Activated effector memory CD4-positive, alpha-beta T cell treated with anti-CD3 and anti-CD28 coated beads, Interleukin-2, amount 50 U/mL, for 16 hours (primary cell): ENCODE data around the gene FAM83G.
A peak's percentile ranks its signal among the peaks of the same experiment; 100 is the strongest.
"Not testable (repeated sequence)": the region's sequence is repeated elsewhere in the genome, so short reads cannot be mapped to it uniquely, and the experiment has no call there.

ENCODE experiments used
- DNase-seq: peaks from one replicate; pipeline ENCODE4 v3.0.0-alpha.2; 2020

The FAM83G gene

GRCh38 chr17:18950944-18951905 lies 53.3 kb downstream of the FAM83G start:
- DNase-seq = no peak

GRCh38 chr17:18950346-18950745 lies 54.2 kb downstream of the FAM83G start:
- DNase-seq = no peak

GRCh38 chr17:18949566-18949965 lies 55.0 kb downstream of the FAM83G start:
- DNase-seq = no peak

DNA sequence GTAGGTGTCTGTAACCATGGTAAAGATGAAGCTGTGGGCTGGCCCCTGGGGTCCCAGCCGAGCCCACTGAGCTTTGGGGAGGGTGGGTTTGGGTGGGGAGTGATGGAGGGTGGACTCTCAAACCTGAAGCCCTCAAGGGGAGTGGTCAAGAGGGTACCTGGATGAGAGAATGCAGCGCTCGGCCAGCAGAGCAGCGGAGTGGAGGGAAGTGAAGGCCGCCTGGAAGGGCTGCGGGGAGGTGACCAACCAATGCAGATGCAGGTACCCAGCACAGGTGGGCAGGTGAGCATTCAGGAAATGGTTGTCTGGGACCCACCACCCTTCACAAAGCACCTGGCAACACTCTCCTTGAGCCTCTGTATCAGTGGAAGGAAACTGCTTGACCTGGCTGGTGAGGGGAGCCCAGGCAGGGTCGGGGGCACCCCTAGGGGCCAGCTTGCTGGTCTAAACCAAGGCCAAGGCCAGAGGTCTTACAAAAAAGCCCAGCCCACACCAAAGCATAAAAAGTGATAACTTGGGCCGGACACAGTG lies 56.0 kb downstream of the FAM83G start:
- no peak for DNase-seq

DNA sequence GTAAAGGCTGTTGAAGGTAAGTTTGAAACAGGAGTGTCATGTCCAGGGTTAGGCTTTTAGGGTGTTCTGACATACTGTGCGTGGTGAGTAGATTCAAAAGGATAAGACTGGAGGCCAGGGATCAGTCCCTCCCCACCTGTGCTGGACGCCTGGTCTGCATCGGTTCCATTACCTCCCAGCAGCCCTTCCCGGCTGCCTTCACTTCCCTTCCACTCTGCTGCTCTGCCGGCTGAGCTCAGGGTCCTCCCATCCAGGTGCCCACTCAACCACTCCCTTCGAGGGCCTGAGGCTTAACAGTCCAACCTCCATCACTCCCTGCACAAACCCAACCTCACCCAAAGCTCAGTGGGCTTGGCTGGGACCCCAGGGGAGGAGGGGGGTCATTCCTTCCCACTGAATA lies 56.7 kb downstream of the FAM83G start:
- DNase-seq = no peak

DNA sequence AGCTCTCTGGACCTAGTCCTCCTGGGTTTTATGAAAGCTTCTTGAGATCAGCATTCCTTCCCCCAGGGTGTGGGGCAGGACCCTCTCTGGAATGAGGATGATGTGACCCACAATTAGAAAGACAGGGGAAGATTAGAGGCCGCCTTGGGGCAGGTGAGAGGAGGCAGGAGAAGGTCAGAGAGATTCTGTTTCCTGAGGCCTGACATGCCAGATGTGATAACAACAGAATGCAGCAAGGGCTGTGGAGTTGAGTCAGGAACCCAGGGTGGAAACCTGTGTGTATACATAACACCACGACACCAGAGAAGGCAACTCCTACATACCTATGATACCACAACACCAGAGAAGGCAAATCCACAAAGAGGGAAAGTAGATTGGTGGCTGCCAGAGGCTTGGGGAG lies 58.0 kb downstream of the FAM83G start:
- DNase-seq = no peak

- peak; percentile 13 for DNase-seq
Observed at GRCh38 chr17:18944646-18945045, 59.9 kb downstream of the FAM83G start.

GRCh38 chr17:18938692-18939023 lies 65.9 kb downstream of the FAM83G start:
- no peak for DNase-seq

DNA sequence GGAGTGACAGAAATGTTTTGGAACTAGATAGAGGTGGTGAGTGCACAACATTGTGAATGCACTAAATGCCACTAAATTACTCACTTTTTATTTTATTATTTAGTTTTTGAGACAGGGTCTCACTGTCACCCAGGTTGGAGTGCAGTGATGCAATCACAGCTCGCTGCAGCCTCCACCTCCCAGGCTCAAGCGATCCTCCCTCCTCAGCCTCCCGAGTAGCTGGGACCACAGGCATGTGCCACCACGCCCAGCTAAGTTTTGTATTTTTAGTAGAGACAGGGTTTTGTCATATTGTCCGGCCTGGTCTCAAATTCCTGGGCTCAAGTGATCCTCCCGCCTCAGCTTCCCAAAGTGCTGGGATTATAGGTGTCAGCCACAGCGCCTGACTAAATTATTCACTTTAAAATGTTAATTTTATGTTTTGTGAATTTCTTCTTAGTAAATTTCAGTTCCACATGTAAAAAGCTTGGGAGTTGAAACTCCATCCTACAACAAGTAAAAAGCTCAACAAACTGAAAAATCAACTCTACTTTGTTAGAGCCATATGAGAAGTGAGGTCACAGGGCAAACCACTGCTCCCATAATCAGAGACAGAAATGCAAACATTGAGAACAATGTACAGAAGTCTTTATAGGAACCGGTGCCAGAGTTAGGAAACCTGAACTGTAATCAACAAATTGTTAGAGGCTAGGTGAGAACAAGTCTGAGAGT lies 66.4 kb downstream of the FAM83G start:
- DNase-seq = no peak

GRCh38 chr17:18933102-18934058 lies 71.2 kb downstream of the FAM83G start:
- peak; percentile 14 for DNase-seq

DNA sequence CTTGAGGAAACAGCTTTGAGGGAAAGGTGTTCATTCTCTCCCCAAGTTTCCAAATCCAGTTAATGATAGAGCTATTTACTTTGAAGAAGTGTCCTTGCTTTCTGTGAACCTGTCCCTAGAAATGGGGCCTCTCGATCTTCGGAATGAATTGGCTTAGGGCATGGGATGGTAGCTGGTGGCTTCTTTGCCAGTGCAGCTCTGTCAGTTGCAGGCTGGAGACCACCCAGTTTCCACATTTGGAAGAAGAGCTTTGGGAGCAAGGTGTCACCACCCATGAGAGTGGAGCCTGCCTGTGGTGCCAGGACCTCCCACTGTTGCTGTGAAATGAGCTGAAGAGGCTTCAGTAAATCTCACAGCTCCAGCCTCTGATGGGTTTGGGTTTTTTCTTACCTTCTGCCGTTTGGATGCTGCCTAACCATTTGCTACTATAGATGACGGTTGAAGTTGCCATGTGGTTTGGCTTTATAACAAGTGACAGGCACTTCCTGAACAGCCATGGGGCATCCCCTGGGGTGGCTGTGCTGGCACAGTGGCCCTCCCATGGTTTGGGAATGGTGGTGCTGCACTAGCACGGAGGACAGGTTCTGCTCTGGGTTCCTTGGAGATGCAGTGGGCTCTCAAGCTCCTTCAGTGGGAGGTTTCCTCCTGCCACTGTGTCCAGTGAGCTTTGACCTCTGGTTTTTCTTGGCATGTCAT lies 72.1 kb downstream of the FAM83G start:
- DNase-seq = peak; percentile 38

GRCh38 chr17:18928628-18929125 lies 75.9 kb downstream of the FAM83G start:
- no peak for DNase-seq

GRCh38 chr17:18925187-18925586 lies 79.4 kb downstream of the FAM83G start:
- DNase-seq = no peak

- DNase-seq = not testable (repeated sequence)
Observed at GRCh38 chr17:18922596-18922995, 82.0 kb downstream of the FAM83G start.

GRCh38 chr17:18921912-18922451 lies 82.6 kb downstream of the FAM83G start:
- no peak for DNase-seq

- no peak for DNase-seq
Observed at GRCh38 chr17:18921485-18921884, 83.1 kb downstream of the FAM83G start.

DNA sequence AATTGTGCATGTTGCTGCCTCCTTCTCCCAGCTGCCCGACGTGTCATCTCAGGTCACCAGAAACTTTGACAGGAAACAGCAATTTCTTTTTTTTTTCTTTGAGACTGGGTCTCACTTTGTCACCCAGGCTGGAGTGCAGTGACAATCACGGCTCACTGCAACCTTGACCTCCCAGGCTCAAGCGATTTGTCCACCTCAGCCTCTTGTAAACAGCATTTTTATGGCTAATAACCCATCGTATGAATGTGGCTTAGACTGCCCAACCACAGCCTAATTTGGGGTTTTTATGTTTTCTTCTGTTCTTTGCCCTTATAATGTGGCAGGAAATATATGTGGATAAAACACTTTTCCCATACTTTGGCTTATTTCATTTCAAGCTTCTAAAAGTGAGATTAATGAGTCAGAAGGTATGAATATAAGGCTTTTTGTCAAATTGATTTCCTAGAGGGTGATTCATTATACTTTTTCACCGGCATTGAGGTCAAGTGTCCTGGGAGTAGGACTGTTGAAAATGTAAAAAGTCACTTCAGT lies 83.6 kb downstream of the FAM83G start:
- DNase-seq = no peak

DNA sequence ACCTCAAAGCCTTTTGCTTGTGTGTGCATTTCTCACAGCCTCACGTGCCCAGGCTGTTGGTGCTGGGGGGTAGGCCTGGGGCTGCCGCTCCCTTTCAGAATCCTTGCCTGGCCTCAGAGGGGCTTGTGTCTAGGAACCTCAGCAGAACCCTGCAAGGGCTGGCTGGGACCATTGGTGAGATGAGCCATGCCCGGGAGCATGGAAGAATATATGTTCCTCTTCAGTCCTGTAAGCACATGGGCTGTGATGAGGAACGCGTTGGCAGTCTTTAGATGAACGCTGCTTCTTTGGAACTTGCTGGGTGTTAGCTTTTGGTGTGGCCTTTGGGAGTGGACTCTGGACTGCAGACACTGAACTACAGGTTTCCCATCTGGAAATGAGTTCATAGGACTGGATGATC lies 84.6 kb downstream of the FAM83G start:
- no peak for DNase-seq
